OCI-LY7 (cell line): ENCODE data around the gene EYS. TPM values are rescaled to one million over a fixed set of nuclear protein-coding genes. Genes with fewer than 3 reads are reported as not detected.

Source experiments
- BruUV-seq: library from RNA; stranded (reverse); fragments of 400-500 nt; replicated peaks from 2 replicates; lab custom pipeline; 2021; lab: Mats Ljungman, UMichigan
- CTCF ChIA-PET: fragments of 300-600 bp; sonication (Branson Sonifier 250); formaldehyde crosslinking; loops from one replicate; lab custom pipeline; 2022; ENCODE audit warnings: antibody characterized with exemption; ENCODE audit not compliant: unreplicated experiment; lab: Charles Lee
- POLR2A ChIA-PET: fragments of 300-600 bp; sonication (Branson Sonifier 250); formaldehyde crosslinking; loops from one replicate; lab custom pipeline; 2022; ENCODE audit warnings: antibody characterized with exemption; lab: Charles Lee
- DNase-seq: peaks from one replicate; pipeline ENCODE4 v3.0.0-alpha.2; 2015; ENCODE audit warnings: low spot score
- H2AFZ ChIP-seq: fragments of 200-600 bp; sonication (generic), shearing (Covaris generic); 2 replicates; pipeline ENCODE4 v1.6.1; 2014; ENCODE audit warnings: mild to moderate bottlenecking, antibody characterized with exemption, low read length, moderate library complexity
- H3K27ac ChIP-seq: fragments of 200-600 bp; sonication (generic); 2 replicates; pipeline ENCODE4 v1.5.1; 2014; ENCODE audit warnings: mixed run types, low read depth, mild to moderate bottlenecking, moderate library complexity, low read length, inconsistent platforms; ENCODE audit not compliant: poor library complexity, severe bottlenecking
- H3K36me3 ChIP-seq: fragments of 200-600 bp; sonication (generic); 2 replicates; pipeline ENCODE4 v1.6.1; 2014; ENCODE audit warnings: mild to moderate bottlenecking, antibody characterized with exemption, low read length, moderate library complexity, mixed read lengths; ENCODE audit not compliant: insufficient read depth
- H3K4me1 ChIP-seq: fragments of 200-600 bp; sonication (generic); 2 replicates; pipeline ENCODE4 v1.5.1; 2014; ENCODE audit warnings: mild to moderate bottlenecking, low read length; ENCODE audit not compliant: insufficient read depth, poor library complexity, severe bottlenecking
- H3K4me2 ChIP-seq: fragments of 200-600 bp; sonication (generic); 2 replicates; pipeline ENCODE4 v1.6.1; 2014; ENCODE audit warnings: mild to moderate bottlenecking, low read length
- H3K4me3 ChIP-seq: fragments of 200-600 bp; sonication (generic); 2 replicates; pipeline ENCODE4 v1.5.1; 2014; ENCODE audit warnings: mild to moderate bottlenecking, low read depth, low read length; ENCODE audit not compliant: poor library complexity, severe bottlenecking
- H3K79me2 ChIP-seq: fragments of 200-600 bp; sonication (generic); 2 replicates; pipeline ENCODE4 v1.6.1; 2016; ENCODE audit warnings: low read depth, mild to moderate bottlenecking, low read length, moderate library complexity, mixed read lengths; ENCODE audit not compliant: insufficient read depth
- H3K9me2 ChIP-seq: fragments of 200-600 bp; sonication (generic); 2 replicates; pipeline ENCODE4 v1.6.1; 2016; ENCODE audit warnings: mild to moderate bottlenecking, low read length, mixed read lengths; ENCODE audit not compliant: insufficient read depth
- H3K9me3 ChIP-seq: fragments of 200-600 bp; sonication (generic); 2 replicates; pipeline ENCODE4 v1.6.1; 2014; ENCODE audit warnings: mild to moderate bottlenecking, mixed run types, low read length, mixed read lengths
- H4K20me1 ChIP-seq: fragments of 200-600 bp; sonication (generic); 2 replicates; pipeline ENCODE4 v1.6.1; 2014; ENCODE audit warnings: mild to moderate bottlenecking, antibody characterized with exemption, low read length, moderate library complexity, mixed read lengths; ENCODE audit not compliant: insufficient read depth
- CTCF ChIP-seq: fragments of 200-600 bp; sonication (generic); conservative IDR thresholded peaks from 2 replicates; pipeline ENCODE4 v1.5.1; 2014; ENCODE audit warnings: mild to moderate bottlenecking, antibody characterized with exemption, low read length, moderate library complexity, mixed read lengths
- EZH2phosphoT487 ChIP-seq: fragments of 200-600 bp; sonication (generic); IDR thresholded peaks from 2 replicates; pipeline ENCODE4 v1.6.1; 2018; ENCODE audit warnings: low read depth, borderline replicate concordance, mild to moderate bottlenecking, mixed run types, antibody characterized with exemption, low read length, moderate library complexity, mixed read lengths
- intact Hi-C: fragments of 100-400 bp; cut with micrococcal nuclease; formaldehyde crosslinking; loops from one replicate; pipeline ENCODE4 v1.10.0; 2022; ENCODE audit not compliant: unreplicated experiment
- total RNA-seq, 2 experiments: library from RNA; depleted of rRNA in 1 of 2; stranded (reverse); fragments of >200 nt in 1 of 2; shearing (Covaris generic) in 1 of 2; gene quantifications; 2 replicates each; pipeline ENCODE4 v1.2.3, GENCODE V29; 2014 to 2022

The EYS gene
- total RNA-seq, 2 experiments from 2014 or later = not detected

GRCh38 chr6:64439274-64439673 is 1267.8 kb downstream of the EYS start:
- no peak overlapping the region for H3K27ac ChIP-seq
- H3K9me3 ChIP-seq = no peaks in the 10 kb centered on the region
- H3K4me2 ChIP-seq = no peak overlapping the region
- no peak overlapping the region for H2AFZ ChIP-seq
- no peak overlapping the region for H3K4me3 ChIP-seq
- ChIA-PET POLR2A (no interaction called here), CTCF (no interaction called here)
- H4K20me1 ChIP-seq = no peaks in the 10 kb centered on the region
- H3K9me2 ChIP-seq = no peaks in the 10 kb centered on the region
- intact Hi-C loops = no loop called here
- no peaks in the 10 kb centered on the region for H3K79me2 ChIP-seq
- no peak for DNase-seq
- no peak for TF ChIP-seq EZH2phosphoT487
- no peak for TF ChIP-seq CTCF
- BruUV-seq = no TSS peak
- no peaks in the 10 kb centered on the region for H3K4me1 ChIP-seq
- H3K36me3 ChIP-seq = no peaks in the 10 kb centered on the region

GRCh38 chr6:64437996-64438395 is 1269.0 kb downstream of the EYS start:
- H3K4me2 ChIP-seq = no peak overlapping the region
- intact Hi-C loops = no loop called here
- H3K4me1 ChIP-seq = no peaks in the 10 kb centered on the region
- no peak overlapping the region for H2AFZ ChIP-seq
- no peak overlapping the region for H3K4me3 ChIP-seq
- TF ChIP-seq CTCF (no peak), EZH2phosphoT487 (no peak)
- H3K9me3 ChIP-seq = no peaks in the 10 kb centered on the region
- no TSS peak for BruUV-seq
- no peaks in the 10 kb centered on the region for H3K9me2 ChIP-seq
- H3K79me2 ChIP-seq = no peaks in the 10 kb centered on the region
- H4K20me1 ChIP-seq = no peaks in the 10 kb centered on the region
- no peaks in the 10 kb centered on the region for H3K36me3 ChIP-seq
- ChIA-PET POLR2A (no interaction called here), CTCF (no interaction called here)
- no peak for DNase-seq
- H3K27ac ChIP-seq = no peak overlapping the region

GRCh38 chr6:64429926-64430325 is 1277.1 kb downstream of the EYS start:
- H3K9me3 ChIP-seq = no peaks in the 10 kb centered on the region
- ChIA-PET POLR2A (no interaction called here), CTCF (no interaction called here)
- H4K20me1 ChIP-seq = no peaks in the 10 kb centered on the region
- H3K4me3 ChIP-seq = no peak overlapping the region
- H3K4me1 ChIP-seq = no peaks in the 10 kb centered on the region
- H3K9me2 ChIP-seq = no peaks in the 10 kb centered on the region
- TF ChIP-seq EZH2phosphoT487 (no peak), CTCF (no peak)
- intact Hi-C loops = no loop called here
- H2AFZ ChIP-seq = no peak overlapping the region
- no TSS peak for BruUV-seq
- H3K4me2 ChIP-seq = no peak overlapping the region
- H3K27ac ChIP-seq = no peak overlapping the region
- no peak for DNase-seq
- no peaks in the 10 kb centered on the region for H3K36me3 ChIP-seq
- no peaks in the 10 kb centered on the region for H3K79me2 ChIP-seq
